ENCODE measurements around the gene CTSF.
"Not testable (repeated sequence)": the region's sequence is repeated elsewhere in the genome, so short reads cannot be mapped to it uniquely, and the experiment has no call there.

CTSF gene

DNA sequence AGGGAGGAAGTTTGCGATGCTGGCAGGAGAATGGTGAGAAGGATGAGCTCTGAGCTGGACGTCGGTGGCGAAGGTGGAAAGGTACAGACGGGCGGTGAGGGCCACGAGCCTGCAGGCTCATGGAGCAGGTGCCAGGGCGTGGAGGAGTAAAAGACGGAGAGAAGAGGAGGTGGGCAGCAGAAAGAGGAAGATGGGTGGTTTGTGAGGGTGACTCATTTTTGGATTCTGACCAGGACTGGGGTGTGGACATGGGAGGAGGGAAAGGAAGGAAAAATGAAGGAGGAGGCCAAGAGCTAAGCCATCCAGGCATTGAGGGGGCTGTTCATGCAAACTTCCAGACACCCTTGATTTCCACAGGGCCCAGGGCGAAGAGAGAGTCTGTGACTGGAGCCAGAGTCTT, 26.0 kb downstream of the CTSF start:
- TF ChIP-seq, protein P1, sequence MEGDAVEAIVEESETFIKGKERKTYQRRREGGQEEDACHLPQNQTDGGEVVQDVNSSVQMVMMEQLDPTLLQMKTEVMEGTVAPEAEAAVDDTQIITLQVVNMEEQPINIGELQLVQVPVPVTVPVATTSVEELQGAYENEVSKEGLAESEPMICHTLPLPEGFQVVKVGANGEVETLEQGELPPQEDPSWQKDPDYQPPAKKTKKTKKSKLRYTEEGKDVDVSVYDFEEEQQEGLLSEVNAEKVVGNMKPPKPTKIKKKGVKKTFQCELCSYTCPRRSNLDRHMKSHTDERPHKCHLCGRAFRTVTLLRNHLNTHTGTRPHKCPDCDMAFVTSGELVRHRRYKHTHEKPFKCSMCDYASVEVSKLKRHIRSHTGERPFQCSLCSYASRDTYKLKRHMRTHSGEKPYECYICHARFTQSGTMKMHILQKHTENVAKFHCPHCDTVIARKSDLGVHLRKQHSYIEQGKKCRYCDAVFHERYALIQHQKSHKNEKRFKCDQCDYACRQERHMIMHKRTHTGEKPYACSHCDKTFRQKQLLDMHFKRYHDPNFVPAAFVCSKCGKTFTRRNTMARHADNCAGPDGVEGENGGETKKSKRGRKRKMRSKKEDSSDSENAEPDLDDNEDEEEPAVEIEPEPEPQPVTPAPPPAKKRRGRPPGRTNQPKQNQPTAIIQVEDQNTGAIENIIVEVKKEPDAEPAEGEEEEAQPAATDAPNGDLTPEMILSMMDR (IDR thresholded peaks at IDR 0.05; ENCODE audit: insufficient read depth, missing control alignments), result no peak
- DNase-seq (ENCODE audit: insufficient read length, low spot score) (no peak), FAIRE-seq (no peak)

DNA sequence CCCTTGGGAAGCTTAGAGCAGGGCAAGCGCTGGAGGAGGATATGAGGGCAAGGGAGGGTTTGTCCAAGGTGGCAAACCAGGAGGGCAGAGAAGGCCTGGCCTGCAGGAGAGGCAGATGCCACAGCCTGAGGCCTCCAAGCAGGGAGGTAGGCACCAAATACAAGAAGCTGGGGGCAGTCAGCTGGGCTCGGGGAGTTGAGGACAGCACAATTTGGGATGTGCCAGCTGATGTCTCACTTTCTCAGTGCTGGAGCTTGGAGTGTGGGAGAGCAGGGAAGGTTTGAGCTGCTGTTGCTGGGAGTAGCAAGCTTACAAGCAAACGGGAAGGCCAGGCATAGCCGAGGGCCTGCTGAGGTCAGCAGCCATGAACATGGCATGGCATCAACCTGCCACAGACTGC, 26.5 kb downstream of the CTSF start:
- TF ChIP-seq, protein P1 (IDR thresholded peaks at IDR 0.05; ENCODE audit: insufficient read depth, missing control alignments), result no peak
- DNase-seq (ENCODE audit: insufficient read length, low spot score) (no peak), FAIRE-seq (no peak)

DNA sequence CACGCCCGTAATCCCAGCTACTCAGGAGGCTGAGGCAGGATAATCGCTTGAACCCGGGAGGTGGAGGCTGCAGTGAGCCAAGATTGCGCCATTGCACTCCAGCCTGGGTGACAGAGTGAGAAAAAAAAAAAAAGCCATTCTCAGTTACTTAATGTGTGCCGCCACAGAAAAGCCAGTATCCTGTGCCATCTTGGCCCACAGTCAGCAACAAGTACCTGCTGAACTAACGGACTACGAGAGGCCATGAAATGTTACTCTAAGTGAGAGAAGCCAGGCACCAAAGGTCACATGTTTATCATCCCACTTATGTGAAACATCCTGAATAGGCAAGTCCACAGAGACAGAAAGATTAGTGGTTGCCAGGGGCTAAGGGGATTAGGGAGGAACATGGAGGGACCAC, 27.8 kb downstream of the CTSF start:
- DNase-seq (ENCODE audit: insufficient read length, low spot score); FAIRE-seq: not testable (repeated sequence)

DNA sequence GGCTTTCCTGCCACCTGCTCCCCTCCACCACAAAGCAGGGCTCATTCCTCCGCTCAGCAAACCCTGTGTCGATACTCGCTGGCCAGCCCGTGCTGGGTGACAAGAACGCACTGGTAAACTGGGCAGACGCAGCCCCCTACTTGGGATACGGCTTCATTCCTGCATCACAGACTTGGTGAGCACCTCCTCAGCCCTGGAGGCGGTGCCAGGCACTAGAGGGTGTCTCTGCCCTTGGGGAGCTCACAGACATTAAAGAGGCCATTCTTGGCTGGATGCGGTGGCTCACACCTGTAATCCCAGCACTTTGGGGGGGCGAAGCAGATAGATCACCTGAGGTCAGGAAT, 28.6 kb downstream of the CTSF start:
- DNase-seq (ENCODE audit: insufficient read length, low spot score) (no peak), FAIRE-seq (no peak)
- TF ChIP-seq, protein P1 (IDR thresholded peaks at IDR 0.05; ENCODE audit: insufficient read depth, missing control alignments), result no peak

DNA sequence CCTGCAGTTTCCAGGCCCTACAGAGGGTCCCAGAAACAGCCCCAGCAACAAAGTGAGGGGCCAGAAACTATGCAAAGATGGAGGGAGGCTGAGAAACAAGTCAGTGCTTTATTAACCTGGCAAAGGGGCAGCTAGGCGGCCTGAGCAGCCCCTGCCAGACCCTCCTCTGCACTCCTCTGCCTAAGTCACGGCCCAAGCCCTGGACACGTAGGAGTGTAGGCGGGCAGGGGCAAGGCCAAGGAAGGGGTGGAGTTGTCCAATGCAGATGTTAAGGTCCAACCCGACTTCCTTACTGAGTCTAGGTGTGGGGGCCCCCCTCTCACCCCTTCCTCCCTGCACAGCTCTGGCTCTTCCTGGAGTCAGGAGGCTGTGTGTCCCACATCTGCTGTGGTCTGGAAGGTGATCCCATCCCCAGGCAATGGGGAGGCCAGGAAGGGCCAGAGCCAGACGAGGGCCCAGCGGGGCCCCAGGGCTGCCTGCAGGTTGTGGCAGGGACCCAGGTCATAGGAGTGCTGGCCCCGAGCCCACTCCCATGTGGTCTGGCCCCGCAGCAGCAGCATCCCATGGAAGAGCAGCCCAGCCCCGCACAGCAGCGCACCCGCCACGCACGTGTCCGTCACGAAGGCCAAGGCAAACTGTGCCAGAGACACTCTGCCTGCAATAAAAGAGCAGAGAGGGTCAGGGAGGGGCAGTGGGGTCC, 29.1 kb downstream of the CTSF start:
- no peak for DNase-seq (ENCODE audit: insufficient read length, low spot score)
- TF ChIP-seq, protein P1 (IDR thresholded peaks at IDR 0.05; ENCODE audit: insufficient read depth, missing control alignments), result no peak
- no peak for FAIRE-seq

DNA sequence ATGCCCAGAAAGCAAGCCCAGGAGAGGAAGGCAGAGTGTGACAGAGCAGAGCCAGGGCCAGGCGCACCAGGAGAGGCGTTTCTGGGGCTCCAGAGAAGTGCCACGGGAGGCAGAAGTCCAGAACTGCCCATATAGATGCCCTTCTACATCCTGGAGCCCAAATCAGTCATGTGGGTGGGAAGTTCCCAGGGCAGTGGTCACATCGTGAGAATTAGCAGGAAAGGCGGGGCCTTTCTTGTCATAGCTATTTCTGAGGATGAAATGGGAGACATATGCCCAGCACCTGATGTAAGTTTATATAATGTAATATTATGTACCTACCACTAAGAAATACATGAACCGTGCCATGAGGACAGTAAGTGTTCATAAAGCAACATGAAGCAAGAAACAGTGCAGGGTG, 35.6 kb downstream of the CTSF start:
- no peak for FAIRE-seq
- TF ChIP-seq, protein P1 (IDR thresholded peaks at IDR 0.05; ENCODE audit: insufficient read depth, missing control alignments), result no peak
- no peak for DNase-seq (ENCODE audit: insufficient read length, low spot score)

DNA sequence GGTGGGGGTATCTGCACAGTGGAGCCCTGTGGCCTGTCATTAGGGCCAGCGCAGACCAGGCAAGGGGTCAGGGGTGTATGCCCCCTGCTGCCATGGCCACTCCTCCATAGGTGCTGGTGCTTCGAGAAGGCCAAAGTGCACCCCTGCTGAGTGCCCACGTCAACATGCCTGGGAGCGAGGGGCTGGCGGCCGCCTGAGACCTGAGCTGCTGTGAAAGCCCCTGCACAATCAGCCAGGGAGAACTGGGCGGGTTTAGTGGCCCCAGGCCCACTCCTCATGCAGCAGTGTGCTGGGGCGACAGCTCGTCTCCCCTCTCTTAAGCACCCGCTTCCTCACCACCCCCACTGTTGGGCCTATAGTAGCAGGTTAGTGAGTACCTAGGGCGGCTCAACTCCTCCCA, 36.6 kb downstream of the CTSF start:
- DNase-seq (ENCODE audit: insufficient read length, low spot score), result no peak
- FAIRE-seq, result no peak
- TF ChIP-seq, protein P1 (IDR thresholded peaks at IDR 0.05; ENCODE audit: insufficient read depth, missing control alignments), result no peak

Data from D721Med (cell line).